HG02870 (cell line): ENCODE data around the gene DAGLA.

Source experiments
- ATAC-seq: cut with Tn5 transposase; IDR thresholded peaks from one replicate; pipeline ENCODE4 v1.9.1; 2021; ENCODE audit warnings: mild to moderate bottlenecking, moderate library complexity; ENCODE audit not compliant: unreplicated experiment

DAGLA gene

GRCh38 chr11:61743486-61744095, 63.4 kb downstream of the DAGLA start:
- ATAC-seq: no peak

- ATAC-seq: no peak
Observed at GRCh38 chr11:61744181-61744580, 64.0 kb downstream of the DAGLA start.

- ATAC-seq: no peak
Observed at GRCh38 chr11:61744609-61745156, 64.5 kb downstream of the DAGLA start.

- ATAC-seq: no peak
Observed at GRCh38 chr11:61745781-61746441, 65.7 kb downstream of the DAGLA start.

GRCh38 chr11:61746442-61747191, 66.4 kb downstream of the DAGLA start:
- no peak for ATAC-seq

- no peak for ATAC-seq
Observed at GRCh38 chr11:61747192-61747966, 67.2 kb downstream of the DAGLA start.

- ATAC-seq: no peak
Observed at GRCh38 chr11:61747967-61748285, 67.7 kb downstream of the DAGLA start.

- no peak for ATAC-seq
Observed at GRCh38 chr11:61749591-61750217, 69.5 kb downstream of the DAGLA start.

- ATAC-seq: no peak
Observed at GRCh38 chr11:61750631-61751273, 70.6 kb downstream of the DAGLA start.

- ATAC-seq: no peak
Observed at GRCh38 chr11:61751384-61751783, 71.2 kb downstream of the DAGLA start.

- no peak for ATAC-seq
Observed at GRCh38 chr11:61752117-61752924, 72.1 kb downstream of the DAGLA start, which contains the start of gene MYRF. TSS of gene MYRF (plus strand) at chr11:61752636. CDS start at chr11:61752745, 109 bp downstream.

GRCh38 chr11:61752925-61753521, 72.8 kb downstream of the DAGLA start:
- no peak for ATAC-seq

GRCh38 chr11:61753672-61754071, 73.5 kb downstream of the DAGLA start:
- no peak for ATAC-seq

- no peak for ATAC-seq
Observed at GRCh38 chr11:61754534-61755482, 74.6 kb downstream of the DAGLA start.

GRCh38 chr11:61756147-61756451, 75.9 kb downstream of the DAGLA start:
- ATAC-seq: no peak

- no peak for ATAC-seq
Observed at GRCh38 chr11:61756452-61757212, 76.4 kb downstream of the DAGLA start.

- ATAC-seq: no peak
Observed at GRCh38 chr11:61757213-61757862, 77.1 kb downstream of the DAGLA start.
